SK-N-MC (cell line): ENCODE measurements around the gene OR5K3.

Source experiments
- EZH2 ChIP-seq: fragments of 200-600 bp; sonication (generic); IDR thresholded peaks from one replicate; pipeline ENCODE4 v1.6.1; 2017; ENCODE audit warnings: antibody characterized with exemption
- FOXP2 ChIP-seq: optimal IDR thresholded peaks from 2 replicates; pipeline ENCODE3; 2011; ENCODE audit warnings: mild to moderate bottlenecking, moderate library complexity; ENCODE audit not compliant: insufficient read depth; ENCODE audit errors: extremely low read length, control extremely low read depth
- POLR2AphosphoS5 ChIP-seq: IDR thresholded peaks from 2 replicates; pipeline ENCODE4 v1.6.1; 2012; ENCODE audit warnings: mild to moderate bottlenecking, low read depth, low read length, borderline replicate concordance

GRCh38 chr3:98350082-98350481 is 40.4 kb upstream of the OR5K3 start:
- no peak for TF ChIP-seq EZH2
- no peak for TF ChIP-seq POLR2AphosphoS5
- no peak for TF ChIP-seq FOXP2
